Measurements from ENCODE around the gene ANXA11.

DNA sequence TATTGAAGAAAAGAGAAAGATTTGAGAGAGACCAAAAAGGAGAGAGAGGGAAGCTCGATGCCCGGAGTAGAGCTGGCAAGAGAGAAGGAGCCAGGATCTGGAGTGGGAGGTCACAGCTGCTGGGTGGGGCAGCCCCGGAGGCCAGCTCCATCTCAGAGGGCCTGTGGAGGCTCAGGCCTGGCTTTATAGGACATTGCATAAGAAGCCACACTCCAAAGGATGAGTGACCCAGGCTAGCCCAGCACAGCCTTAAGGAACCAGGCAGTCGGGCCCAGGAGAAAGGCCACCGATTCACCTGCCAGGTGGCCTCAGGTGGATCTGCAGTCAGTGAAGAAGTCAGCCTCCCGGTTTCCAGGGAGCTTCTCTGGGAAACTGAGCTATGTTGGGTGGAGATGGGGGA, 72.1 kb downstream of the ANXA11 start:
- TF ChIP-seq, protein P1, sequence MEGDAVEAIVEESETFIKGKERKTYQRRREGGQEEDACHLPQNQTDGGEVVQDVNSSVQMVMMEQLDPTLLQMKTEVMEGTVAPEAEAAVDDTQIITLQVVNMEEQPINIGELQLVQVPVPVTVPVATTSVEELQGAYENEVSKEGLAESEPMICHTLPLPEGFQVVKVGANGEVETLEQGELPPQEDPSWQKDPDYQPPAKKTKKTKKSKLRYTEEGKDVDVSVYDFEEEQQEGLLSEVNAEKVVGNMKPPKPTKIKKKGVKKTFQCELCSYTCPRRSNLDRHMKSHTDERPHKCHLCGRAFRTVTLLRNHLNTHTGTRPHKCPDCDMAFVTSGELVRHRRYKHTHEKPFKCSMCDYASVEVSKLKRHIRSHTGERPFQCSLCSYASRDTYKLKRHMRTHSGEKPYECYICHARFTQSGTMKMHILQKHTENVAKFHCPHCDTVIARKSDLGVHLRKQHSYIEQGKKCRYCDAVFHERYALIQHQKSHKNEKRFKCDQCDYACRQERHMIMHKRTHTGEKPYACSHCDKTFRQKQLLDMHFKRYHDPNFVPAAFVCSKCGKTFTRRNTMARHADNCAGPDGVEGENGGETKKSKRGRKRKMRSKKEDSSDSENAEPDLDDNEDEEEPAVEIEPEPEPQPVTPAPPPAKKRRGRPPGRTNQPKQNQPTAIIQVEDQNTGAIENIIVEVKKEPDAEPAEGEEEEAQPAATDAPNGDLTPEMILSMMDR (IDR thresholded peaks at IDR 0.05; ENCODE audit: low read depth, low read length, poor library complexity, severe bottlenecking) = no peak
- no peak for TF ChIP-seq EZH2phosphoT487 (IDR thresholded peaks at IDR 0.05; ENCODE audit: borderline replicate concordance, low read length)

Measured in DOHH2 (cell line).